ENCODE data around the gene ATP6V0C. TPM values are rescaled to one million over a fixed set of nuclear protein-coding genes. Genes with fewer than 3 reads are reported as not detected.
A peak's percentile ranks its signal among the peaks of the same experiment; 100 is the strongest.

Gene ATP6V0C
- total and polyA plus RNA-seq, 4 donors, result 17.6 to 132 (median 60.6) TPM

GRCh38 chr16:2475413-2476344 lies 38.1 kb upstream of the ATP6V0C start:
- 8% methylated on average over 55 of the region's 55 CpGs for WGBS
- Histone ChIP-seq H3K4me3 (ENCODE audit: low read depth in 1 of 3, low read length in 3 of 3) (peak overlapping the region; percentile 18 to 87 (median 76)), H3K4me1 (ENCODE audit: control insufficient read depth in 4 of 4, insufficient read depth in 4 of 4, low read length in 3 of 4) (peaks cover 30 to 62% (median 47%) of the 10 kb centered on the region in 4 donors), H3K9me3 (ENCODE audit: control insufficient read depth in 4 of 4, low read length in 3 of 4) (no peaks in the 10 kb centered on the region), H3K36me3 (ENCODE audit: control insufficient read depth in 4 of 4, insufficient read depth in 3 of 4, low read depth in 1 of 4, low read length in 3 of 4) (no peaks in the 10 kb centered on the region), H3K27me3 (ENCODE audit: control insufficient read depth in 4 of 4, insufficient read depth in 4 of 4, low read length in 3 of 4) (no peaks in the 10 kb centered on the region), H3K27ac (ENCODE audit: low read depth in 1 of 2, low read length in 2 of 2) (peak overlapping the region; percentile 6 to 33), H3K9ac (ENCODE audit: low read depth in 1 of 2, low read length in 2 of 2) (no peak overlapping the region)
- DNase-seq (ENCODE audit: low spot score), result no peak
- no peak for TF ChIP-seq EGR1 (IDR thresholded peaks at IDR 0.05; ENCODE audit: low read depth in 2 of 2)
- TF ChIP-seq YY1 (IDR thresholded peaks at IDR 0.05), result no peak
- no peak for TF ChIP-seq HNF4G (IDR thresholded peaks at IDR 0.05)
- no peak for TF ChIP-seq REST (IDR thresholded peaks at IDR 0.05)
- TF ChIP-seq SP1 (IDR thresholded peaks at IDR 0.05), result no peak
- no peak for TF ChIP-seq ATF3 (IDR thresholded peaks at IDR 0.05)
- TF ChIP-seq FOXA2 (IDR thresholded peaks at IDR 0.05), result no peak

GRCh38 chr16:2476345-2476720 lies 37.4 kb upstream of the ATP6V0C start:
- H3K9ac ChIP-seq (ENCODE audit: low read depth in 1 of 2, low read length in 2 of 2), result no peak overlapping the region
- TF ChIP-seq FOXA1 (IDR thresholded peaks at IDR 0.05) (no peak), NR2F2 (IDR thresholded peaks at IDR 0.05) (no peak), GABPA (IDR thresholded peaks at IDR 0.05 in 1 of 2, conservative IDR thresholded peaks at IDR 0.05 in 1 of 2) (no peak), CTCF (IDR thresholded peaks at IDR 0.05; ENCODE audit: low read depth, low read length, missing input control) (no peak), EGR1 (IDR thresholded peaks at IDR 0.05; ENCODE audit: low read depth in 2 of 2) (no peak), MAX (IDR thresholded peaks at IDR 0.05) (no peak), RAD21 (IDR thresholded peaks at IDR 0.05) (no peak), HNF4A (conservative IDR thresholded peaks at IDR 0.05) (no peak), RXRA (IDR thresholded peaks at IDR 0.05) (no peak), TAF1 (conservative IDR thresholded peaks at IDR 0.05) (no peak)
- no peak for DNase-seq (ENCODE audit: low spot score)
- H3K4me3 ChIP-seq (ENCODE audit: low read depth in 1 of 3, low read length in 3 of 3), result no peak overlapping the region
- H3K9me3 ChIP-seq (ENCODE audit: control insufficient read depth in 4 of 4, low read length in 3 of 4), result no peaks in the 10 kb centered on the region
- no peak overlapping the region for H3K27ac ChIP-seq (ENCODE audit: low read depth in 1 of 2, low read length in 2 of 2)
- WGBS, result 82% methylated on average over 9 of the region's 9 CpGs
- H3K4me1 ChIP-seq (ENCODE audit: control insufficient read depth in 4 of 4, insufficient read depth in 4 of 4, low read length in 3 of 4), result peaks cover 27 to 60% (median 45%) of the 10 kb centered on the region in 4 donors
- H3K36me3 ChIP-seq (ENCODE audit: control insufficient read depth in 4 of 4, insufficient read depth in 3 of 4, low read depth in 1 of 4, low read length in 3 of 4), result no peaks in the 10 kb centered on the region
- H3K27me3 ChIP-seq (ENCODE audit: control insufficient read depth in 4 of 4, insufficient read depth in 4 of 4, low read length in 3 of 4), result no peaks in the 10 kb centered on the region

All from liver (tissue), 9 donors.